NOMO-1 (cell line): ENCODE measurements around the gene GABRB2.
A peak's percentile ranks its signal among the peaks of the same experiment; 100 is the strongest.
"Not testable (repeated sequence)": the region's sequence is repeated elsewhere in the genome, so short reads cannot be mapped to it uniquely, and the experiment has no call there.

Experiments
- DNase-seq, 2 experiments: peaks; one replicate each; lab custom pipeline; 2025; ENCODE audit not compliant: unreplicated experiment in 2 of 2; lab: John Stamatoyannopoulos, UW

The GABRB2 gene

GRCh38 chr5:161546470-161547301, at the start of gene GABRB2:
Gene GABRB2, minus strand, starts transcription at chr5:161546725. Its CDS starts 82 bp downstream, at chr5:161546643.
- peak; percentile 27 to 62 for DNase-seq

DNA sequence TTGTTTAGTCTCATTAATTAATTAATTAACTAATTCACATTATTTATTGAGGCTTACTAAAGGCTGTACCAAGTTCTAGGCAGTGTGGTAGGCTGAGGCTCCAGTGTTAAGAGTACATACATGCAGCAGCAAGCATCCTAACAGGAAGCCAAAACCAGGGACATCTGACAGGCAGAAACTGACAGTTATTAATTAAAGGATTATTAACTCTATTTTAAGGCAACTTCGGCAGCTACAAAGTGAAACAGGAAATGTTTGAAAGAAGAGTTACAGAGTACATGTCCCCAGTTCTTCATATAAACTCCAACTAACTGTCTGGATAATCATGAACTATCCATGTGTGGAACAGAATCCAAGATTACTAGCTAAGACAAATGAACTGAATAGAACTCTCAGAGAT, 39.3 kb upstream of the GABRB2 start:
- DNase-seq: no peak

DNA sequence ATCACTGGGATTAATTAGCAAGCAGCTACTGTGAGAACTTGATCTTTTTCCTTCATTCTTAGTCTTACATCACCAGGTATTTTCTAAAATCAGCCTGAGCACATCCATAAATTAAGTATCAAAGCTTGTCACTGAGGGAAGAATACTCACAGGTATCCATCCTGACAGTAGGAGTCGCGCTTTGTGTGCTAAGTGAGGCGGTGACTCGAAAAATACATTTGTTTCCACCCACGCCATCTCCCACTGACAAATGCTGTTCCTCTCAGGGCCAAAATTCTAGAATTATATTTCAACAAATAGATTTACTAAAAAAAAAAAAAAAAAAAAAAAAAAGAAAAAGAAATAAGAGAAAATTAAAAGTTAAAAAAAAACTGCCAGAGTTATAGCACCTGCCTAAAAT, 34.1 kb upstream of the GABRB2 start:
- no peak for DNase-seq

DNA sequence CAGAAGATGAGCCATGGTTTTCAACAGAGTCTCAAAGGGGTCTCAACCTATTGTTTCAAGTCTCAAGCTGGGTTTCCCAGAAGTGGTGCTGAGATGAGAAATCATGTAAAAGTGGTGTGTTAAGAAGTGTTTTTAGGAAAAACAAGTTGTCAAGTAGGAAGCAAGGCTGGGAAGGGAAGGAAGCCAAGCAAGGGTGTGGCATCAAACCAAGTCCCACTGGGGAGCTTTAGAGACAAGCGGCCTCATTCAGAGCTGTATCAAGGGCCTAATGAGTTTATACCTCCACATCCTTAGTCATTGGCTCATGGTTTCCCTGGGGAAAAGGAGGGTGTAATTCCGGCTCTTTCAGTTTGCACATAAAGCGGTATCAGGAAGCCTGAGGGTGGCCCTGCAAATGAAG, 26.4 kb upstream of the GABRB2 start:
- DNase-seq: no peak

GRCh38 chr5:161566081-161566480, 19.6 kb upstream of the GABRB2 start:
- DNase-seq: no peak

DNA sequence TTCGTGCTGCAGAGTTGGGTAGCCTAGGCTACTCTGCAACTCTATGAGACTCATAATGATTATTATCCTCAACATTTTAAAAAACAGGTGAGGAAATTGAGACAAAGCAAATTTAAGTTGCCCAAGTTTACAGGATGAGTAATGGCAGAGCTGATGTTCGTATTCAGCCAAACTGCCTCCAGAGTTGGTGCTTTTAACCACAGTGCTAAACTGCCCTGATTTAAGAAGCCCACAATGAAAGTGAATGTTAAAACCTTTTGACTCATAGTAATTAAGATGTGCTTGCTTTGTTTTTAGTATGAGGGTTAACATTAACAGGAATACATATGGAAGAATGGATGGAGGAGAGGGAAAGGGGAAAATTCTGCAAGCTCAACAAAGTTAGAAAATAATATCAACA, 15.9 kb upstream of the GABRB2 start:
- no peak for DNase-seq

- DNase-seq: no peak
Observed at GRCh38 chr5:161549106-161549505, 2.6 kb upstream of the GABRB2 start.

GRCh38 chr5:161548487-161549094, 2.1 kb upstream of the GABRB2 start:
- no peak for DNase-seq

DNA sequence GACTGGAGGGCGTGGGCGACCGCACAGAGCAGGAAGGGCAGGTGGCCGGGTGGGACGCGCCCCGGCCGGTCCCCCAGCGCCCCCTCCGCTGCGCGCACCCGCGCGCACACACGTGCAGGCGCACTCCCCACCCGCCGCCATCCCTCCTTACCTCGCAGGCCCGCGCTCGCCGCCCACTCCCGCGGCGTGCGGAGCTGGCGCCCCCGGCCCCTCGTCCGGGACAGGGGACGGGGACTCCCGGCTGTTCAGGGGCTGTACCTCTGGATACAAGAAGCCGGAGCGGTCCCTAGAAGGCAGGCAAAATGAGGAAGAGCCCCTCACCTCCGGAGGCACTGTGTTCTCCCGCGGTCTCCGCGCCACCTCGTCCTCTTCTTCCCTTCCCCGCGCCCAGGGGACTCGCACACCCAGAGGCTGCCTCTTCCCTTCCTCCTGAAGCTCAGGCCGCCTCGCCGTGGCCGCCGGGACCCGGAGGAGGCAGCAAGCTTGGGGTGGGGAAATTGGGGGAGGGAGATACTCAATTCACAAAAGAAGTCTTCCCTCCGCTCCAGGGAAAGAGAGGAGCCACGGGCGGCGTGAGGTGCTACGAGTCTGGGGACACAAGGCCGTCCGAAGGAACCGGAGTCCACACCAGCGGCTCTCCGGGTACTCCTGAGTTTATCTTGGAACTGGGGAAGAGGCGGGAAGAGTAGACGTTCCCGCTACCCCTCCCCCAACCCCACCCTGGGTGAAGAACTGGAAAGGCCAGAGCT, 1.4 kb upstream of the GABRB2 start:
- DNase-seq: no peak

GRCh38 chr5:161547406-161547737, 847 bp upstream of the GABRB2 start:
- no peak for DNase-seq

- DNase-seq: no peak
Observed at GRCh38 chr5:161546095-161546469, 443 bp downstream of the GABRB2 start.

DNA sequence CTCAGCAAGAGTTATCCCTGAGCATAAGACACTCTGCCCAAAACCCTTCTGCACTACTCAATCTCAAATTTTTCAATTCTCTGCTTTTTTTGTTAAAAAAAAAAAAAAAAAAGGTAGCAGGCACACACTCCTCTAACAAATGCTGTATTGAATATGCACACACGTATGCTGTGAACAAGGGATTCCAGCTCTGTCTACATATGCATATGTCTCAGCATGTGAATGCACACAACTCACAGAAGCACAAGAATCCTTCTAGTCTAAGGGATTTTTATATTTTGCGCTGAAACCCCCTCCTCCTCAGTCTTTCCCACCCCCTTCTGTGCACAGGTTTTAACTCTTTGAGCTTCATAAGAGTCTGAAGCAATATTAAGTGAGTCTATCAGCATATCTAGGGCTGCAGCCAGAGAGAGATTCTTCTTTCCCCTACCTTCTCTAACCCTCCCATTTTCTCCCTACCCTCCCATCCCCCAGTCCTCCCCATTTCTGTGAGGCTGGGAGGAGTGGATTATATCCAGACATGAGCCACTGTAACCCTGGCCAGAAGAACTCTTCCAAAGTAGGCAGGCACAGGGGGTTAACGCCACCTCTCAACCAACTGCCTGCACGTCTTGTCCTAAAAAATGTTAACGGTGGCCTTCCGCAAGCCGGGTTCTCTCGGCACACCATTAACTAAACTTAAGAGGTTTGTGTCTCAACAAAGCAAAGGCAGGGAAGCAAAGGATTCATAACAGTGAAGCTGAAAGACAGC, 1.0 kb downstream of the GABRB2 start:
- DNase-seq: no peak

DNA sequence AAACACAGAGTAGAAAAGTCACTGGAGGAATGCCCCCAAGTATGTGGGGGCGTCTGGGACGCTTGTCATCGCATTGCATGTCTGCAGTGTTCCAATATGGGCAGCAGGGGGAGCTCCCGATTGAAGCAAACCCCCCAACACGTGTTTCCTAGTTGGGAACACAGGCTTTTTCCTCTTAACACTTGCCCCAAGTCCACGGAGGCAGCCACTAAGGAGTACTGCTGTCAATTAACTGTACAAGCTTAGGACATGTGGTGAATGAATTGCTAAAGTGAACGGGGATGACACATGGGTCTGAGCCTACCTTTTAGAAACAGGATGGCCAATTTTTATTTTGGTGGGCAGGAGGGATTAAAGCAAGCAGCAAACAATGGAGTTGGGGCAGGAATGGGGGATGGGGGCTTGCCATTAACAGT, 2.2 kb downstream of the GABRB2 start:
- DNase-seq: no peak

DNA sequence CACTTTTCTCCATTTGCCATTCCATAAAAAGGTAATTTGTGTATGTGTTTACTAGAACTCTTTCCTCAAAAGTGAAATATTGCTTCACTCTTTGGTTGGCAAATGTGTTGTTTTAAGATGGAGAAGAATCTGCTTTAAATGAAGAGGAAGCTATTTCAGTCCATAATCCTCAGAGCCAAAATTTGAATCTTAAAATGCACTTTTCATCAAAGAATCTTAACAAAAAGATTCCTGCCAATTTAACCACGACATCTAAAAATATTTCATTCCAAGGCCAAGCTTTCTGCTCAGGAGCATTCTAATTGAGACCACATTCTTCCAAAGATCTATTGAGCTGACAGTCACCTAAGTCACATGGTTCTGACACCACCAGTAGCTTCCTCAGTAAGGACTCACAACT, 7.5 kb downstream of the GABRB2 start:
- no peak for DNase-seq

GRCh38 chr5:161535762-161536161, 10.8 kb downstream of the GABRB2 start:
- DNase-seq: no peak

DNA sequence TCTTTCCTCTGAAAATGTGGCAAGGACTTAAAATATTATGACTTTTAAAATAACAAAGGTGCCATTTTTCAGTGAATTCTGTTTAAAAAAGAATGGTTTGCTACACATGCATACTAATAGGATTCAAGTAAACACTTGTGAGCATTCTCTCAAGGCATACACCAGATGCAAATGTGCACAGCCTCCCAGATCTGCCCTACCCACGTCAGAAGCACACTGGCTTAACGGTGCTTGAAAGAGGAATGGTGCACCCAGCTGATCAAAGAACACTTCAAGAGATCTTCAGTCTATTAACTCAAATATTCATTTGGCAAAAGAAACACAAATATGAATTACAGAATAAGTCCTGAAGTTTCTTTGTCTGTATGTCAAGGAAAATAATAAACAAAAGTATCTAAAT, 15.8 kb downstream of the GABRB2 start:
- no peak for DNase-seq

DNA sequence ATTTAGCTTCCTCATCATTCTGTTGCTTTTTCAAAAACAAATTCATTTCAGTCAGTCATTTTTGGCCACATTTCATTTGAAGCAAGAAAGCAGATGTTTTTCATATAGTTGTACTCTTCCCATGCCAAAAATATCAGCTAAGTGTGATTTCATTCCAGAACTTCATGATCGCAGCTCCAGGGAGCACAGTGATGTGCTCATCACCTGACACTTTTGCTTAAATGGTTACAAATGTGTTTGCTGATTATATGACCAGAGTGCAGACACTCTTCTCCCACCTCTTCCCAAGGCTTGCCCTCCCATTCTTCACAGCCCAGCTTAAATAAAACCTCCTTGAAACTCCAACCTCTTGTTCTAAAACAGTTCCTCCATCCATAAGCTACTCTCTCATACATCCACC, 32.6 kb downstream of the GABRB2 start:
- no peak for DNase-seq

DNA sequence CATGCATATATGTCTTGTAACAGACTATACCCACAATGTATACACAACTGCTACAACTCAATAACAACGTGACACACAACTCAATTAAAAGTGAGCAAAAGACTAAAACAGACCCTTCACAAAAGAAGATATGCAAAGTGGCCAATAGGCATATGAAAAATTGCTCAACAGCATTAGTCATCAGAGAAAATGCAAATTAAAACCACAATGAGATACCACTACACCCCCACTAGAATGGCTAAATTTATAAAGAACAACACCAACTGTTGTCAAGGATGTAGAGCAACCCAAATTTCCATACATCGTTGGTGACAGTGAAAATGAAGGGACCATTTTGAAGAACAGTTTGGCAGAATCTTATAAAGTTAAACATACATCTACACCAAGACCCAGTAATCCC, 38.9 kb downstream of the GABRB2 start:
- DNase-seq: no peak

DNA sequence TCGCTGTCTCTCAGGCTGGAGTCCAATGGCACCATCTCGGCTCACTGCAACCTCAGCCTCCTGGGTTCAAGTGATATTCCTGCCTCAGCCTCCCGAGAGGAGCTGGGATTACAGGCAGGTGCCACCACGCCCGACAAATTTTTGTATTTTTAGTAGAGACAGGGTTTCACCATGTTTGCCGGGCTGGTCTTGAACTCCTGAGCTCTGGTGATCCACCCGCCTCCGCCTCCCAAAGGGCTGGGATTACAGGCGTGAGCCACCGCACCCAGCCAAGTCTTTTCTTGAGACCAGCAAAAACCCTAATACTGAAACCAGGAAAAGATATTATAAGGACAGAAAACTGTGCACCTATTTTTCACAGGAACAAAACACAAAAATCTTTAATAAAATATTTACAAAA, 41.4 kb downstream of the GABRB2 start:
- not testable (repeated sequence) for DNase-seq

DNA sequence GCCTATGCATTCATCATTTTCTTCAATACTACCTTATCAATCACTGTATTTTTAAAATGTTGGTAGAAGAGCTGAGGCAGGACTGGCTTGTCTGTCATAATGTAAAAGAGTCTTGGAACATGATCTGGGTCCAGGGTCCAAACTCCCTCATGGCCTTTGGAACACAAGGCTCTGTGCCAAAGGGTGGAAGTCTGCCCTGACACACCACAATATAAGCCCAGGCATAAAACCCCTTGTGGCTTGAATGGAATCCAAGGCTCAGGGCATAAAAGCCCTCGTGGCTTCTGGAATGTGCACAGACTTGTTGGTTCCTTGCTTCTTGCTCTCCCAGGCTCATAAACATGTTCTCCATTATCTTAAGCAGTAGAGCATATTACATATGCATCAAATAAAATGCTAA, 48.0 kb downstream of the GABRB2 start:
- no peak for DNase-seq

- no peak for DNase-seq
Observed at GRCh38 chr5:161483721-161484120, 62.8 kb downstream of the GABRB2 start.
